ENCODE data around the gene COA3.

COA3 gene

DNA sequence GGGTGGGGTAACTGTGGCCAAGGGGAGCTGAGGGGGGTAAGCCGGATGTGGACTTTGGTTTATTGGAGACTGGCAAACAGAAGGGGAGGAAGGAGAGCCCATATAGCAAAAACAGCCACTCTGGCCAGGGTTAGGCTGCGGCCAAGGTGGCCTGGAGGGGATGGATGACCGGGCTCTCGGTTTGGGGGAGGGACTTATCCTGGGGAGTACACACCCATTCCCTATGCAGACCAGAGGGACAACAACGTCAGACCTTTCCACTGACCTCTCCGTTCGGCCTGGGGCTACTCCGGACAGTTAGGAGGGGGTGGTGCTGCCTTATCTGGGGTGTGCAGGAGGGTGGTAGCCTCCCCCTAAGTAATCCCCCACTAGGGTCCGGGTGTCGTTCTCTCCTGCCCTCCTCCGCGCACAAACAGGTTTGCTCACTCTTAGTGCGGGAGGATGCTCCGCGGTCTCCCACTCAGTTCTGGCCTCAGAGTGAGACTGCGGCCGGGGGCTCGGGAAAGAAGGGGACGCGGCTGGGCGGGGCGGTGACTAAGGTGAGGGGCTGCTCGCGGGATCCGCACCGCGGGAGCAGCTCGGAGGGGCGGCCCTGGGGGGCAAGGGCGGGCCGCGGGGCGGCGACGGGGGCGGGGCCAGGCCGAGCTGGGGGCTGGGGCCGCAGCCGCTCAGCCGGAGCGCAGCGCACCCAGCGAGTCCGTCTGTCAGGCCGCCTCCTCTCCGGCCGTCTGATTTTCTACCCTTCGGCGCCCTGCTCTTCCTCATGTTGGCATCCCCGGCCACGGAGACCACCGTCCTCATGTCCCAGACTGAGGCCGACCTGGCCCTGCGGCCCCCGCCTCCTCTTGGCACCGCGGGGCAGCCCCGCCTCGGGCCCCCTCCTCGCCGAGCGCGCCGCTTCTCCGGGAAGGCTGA, 18.3 kb downstream of the COA3 start, which contains the start of gene WNK4:
WNK4 (plus strand) TSS at position 675 of the 915 bp plus-strand sequence; CDS start at position 764, 89 bp downstream.
- TF ChIP-seq, protein P1, sequence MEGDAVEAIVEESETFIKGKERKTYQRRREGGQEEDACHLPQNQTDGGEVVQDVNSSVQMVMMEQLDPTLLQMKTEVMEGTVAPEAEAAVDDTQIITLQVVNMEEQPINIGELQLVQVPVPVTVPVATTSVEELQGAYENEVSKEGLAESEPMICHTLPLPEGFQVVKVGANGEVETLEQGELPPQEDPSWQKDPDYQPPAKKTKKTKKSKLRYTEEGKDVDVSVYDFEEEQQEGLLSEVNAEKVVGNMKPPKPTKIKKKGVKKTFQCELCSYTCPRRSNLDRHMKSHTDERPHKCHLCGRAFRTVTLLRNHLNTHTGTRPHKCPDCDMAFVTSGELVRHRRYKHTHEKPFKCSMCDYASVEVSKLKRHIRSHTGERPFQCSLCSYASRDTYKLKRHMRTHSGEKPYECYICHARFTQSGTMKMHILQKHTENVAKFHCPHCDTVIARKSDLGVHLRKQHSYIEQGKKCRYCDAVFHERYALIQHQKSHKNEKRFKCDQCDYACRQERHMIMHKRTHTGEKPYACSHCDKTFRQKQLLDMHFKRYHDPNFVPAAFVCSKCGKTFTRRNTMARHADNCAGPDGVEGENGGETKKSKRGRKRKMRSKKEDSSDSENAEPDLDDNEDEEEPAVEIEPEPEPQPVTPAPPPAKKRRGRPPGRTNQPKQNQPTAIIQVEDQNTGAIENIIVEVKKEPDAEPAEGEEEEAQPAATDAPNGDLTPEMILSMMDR (IDR thresholded peaks at IDR 0.05) = no peak

DNA sequence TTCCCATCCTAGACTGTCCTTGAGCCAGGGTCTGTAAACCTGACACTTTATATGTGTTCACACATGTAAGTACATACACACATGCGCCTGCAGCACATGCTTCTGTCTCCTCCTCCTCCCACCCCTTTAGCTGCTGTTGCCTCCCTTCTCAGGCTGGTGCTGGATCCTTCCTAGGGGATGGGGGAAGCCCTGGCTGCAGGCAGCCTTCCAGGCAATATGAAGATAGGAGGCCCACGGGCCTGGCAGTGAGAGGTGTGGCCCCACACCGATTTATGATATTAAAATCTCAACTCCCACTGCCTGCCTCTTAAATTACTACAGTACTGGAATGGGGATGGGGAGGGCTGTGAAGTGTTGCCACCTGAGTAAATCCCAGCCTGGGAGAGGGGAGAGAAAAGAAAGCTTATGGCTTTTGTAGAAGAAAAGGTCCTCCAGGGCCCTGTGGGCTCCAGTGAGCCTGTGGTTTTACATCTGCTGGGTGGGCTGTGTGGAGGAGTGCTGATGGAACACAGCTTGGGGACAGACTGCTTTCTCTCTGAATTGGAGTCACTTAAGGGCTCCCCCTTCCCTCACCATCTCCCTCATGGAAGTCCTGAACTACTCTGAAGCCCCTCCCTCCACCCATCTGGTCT, 19.1 kb downstream of the COA3 start:
- TF ChIP-seq, protein P1 (IDR thresholded peaks at IDR 0.05) = no peak

DNA sequence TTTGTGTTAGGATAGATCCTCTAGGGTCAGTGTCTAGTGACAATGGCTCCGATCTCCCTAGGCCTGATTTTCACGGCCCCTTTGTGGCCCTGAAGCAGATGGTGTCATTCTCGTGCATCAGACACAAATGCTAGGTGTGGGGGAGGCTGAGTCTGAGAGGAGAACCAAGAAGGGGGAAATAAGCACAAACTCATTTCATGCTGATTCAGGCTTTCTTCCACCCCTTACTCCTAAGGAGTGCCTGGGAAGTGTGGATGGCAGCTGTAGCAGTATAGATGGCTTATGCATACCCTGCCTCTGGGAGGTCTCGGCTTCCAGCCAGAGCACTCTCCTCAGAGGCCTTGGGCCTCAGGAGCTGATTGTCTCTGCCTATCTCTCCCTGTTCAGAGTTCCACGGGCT, 19.9 kb downstream of the COA3 start:
- TF ChIP-seq, protein P1 (IDR thresholded peaks at IDR 0.05) = no peak

GRCh38 chr17:42775534-42776098, 22.9 kb downstream of the COA3 start:
- TF ChIP-seq, protein P1 (IDR thresholded peaks at IDR 0.05) = no peak

DNA sequence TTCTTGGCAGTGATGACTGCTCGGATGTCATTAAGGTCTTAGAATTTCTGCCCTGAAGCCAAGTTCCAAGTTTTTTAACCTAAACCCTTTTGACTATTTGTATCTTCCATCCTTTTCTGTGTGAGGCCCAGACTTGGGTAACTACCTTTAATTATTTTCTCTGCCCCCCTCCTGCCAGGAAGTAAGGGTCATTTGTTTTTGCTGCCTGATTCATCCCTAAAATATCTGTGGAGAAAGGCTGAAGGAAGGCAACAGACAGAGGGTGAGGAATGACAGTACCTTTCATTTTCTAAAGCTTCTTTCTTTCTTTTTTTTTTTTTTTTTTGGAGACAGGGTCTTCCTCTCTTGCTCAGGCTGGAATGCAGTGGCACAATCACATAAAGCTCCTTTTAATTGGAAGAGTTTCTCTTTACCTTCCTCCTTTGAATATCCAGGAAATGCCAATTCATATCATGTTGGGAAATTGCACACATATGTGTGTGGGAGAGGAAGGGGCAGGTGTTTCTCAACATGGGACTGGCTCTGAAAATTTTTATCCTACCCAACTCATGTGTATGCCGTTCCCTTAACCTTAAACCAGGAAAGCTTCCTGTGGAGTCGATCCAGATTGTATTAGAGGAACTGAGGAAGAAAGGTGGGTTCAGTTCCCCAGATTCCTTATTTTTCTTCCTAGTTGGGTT, 24.3 kb downstream of the COA3 start:
- TF ChIP-seq, protein P1 (IDR thresholded peaks at IDR 0.05) = no peak

- TF ChIP-seq, protein P1 (IDR thresholded peaks at IDR 0.05) = no peak
Measured at GRCh38 chr17:42773290-42774035, 25.0 kb downstream of the COA3 start, which contains the start of gene VPS25. VPS25 (plus strand) TSS chr17:42773449; CDS start chr17:42773476, 27 bp downstream.

Data from LNCAP (cell line).